Stomach (tissue), 4 donors: ENCODE data around the gene SCG2.

Experiments
- CTCF ChIP-seq, 7 experiments: fragments of 450-650 bp in 4 of 7; fragments of 200-600 bp in 3 of 7; sonication (generic) in 3 of 7; IDR thresholded peaks; one replicate each; pipeline ENCODE4 v1.5.1; 2016 to 2019; ENCODE audit warnings: antibody characterized with exemption in 7 of 7, control low read depth in 2 of 7, mild to moderate bottlenecking in 1 of 7
- EP300 ChIP-seq: sonication (generic); formaldehyde crosslinking; IDR thresholded peaks from one replicate; pipeline ENCODE4 v1.6.1; 2017; ENCODE audit warnings: antibody characterized with exemption
- POLR2A ChIP-seq, 4 donors: fragments of 450-650 bp; IDR thresholded peaks; one replicate each; pipeline ENCODE4 v1.6.1; 2016; ENCODE audit warnings: antibody characterized with exemption in 4 of 4, control low read depth in 2 of 4, mild to moderate bottlenecking in 1 of 4, moderate library complexity in 1 of 4
- POLR2AphosphoS5 ChIP-seq, 3 donors: sonication (generic); formaldehyde crosslinking; IDR thresholded peaks; one replicate each; pipeline ENCODE4 v1.6.1; 2016; ENCODE audit warnings: antibody characterized with exemption in 3 of 3

GRCh38 chr2:223642506-223642905, 40.3 kb upstream of the SCG2 start:
- TF ChIP-seq POLR2A (IDR thresholded peaks at IDR 0.05) (no peak), POLR2AphosphoS5 (IDR thresholded peaks at IDR 0.05) (no peak), CTCF (IDR thresholded peaks at IDR 0.05) (no peak), EP300 (no peak)
